ENCODE data around the gene KIF4B.
"Not testable (repeated sequence)": the region's sequence is repeated elsewhere in the genome, so short reads cannot be mapped to it uniquely, and the experiment has no call there.

- TF ChIP-seq CTCF (IDR thresholded peaks at IDR 0.05; ENCODE audit: poor library complexity, severe bottlenecking); POLR2AphosphoS5 (IDR thresholded peaks at IDR 0.05); TAF1 (IDR thresholded peaks at IDR 0.05; ENCODE audit: low read depth); EZH2 (IDR thresholded peaks at IDR 0.05; ENCODE audit: borderline replicate concordance, insufficient read depth, low read length, poor library complexity, severe bottlenecking); SMC3 (conservative IDR thresholded peaks at IDR 0.05; ENCODE audit: poor library complexity); REST (IDR thresholded peaks at IDR 0.05; ENCODE audit: borderline replicate concordance); MXI1 (conservative IDR thresholded peaks at IDR 0.05; ENCODE audit: poor library complexity, severe bottlenecking): not testable (repeated sequence)
Observed at GRCh38 chr5:155002722-155003121, 10.8 kb upstream of the KIF4B start.
